ENCODE data around the gene GLYATL2. TPM values are rescaled to one million over a fixed set of nuclear protein-coding genes. Genes with fewer than 3 reads are reported as not detected.

GLYATL2 gene
- total RNA-seq, 1 experiment from 2014 or later = not detected

- ChIA-PET CTCF (no interaction called here), POLR2A (no interaction called here)
- Histone ChIP-seq H3K9me3 (ENCODE audit: control insufficient read depth, insufficient read depth, low read depth, low read length) (no peaks in the 10 kb centered on the region; the same call in 1 of the 2 replicates), H3K27me3 (ENCODE audit: control insufficient read depth, insufficient read depth, low read length) (no peaks in the 10 kb centered on the region), H3K27ac (ENCODE audit: low read length) (no peak overlapping the region), H3K4me1 (ENCODE audit: control insufficient read depth, insufficient read depth, low read length) (no peaks in the 10 kb centered on the region), H3K4me3 (ENCODE audit: low read depth in 2 of 2, low read length in 2 of 2) (no peak overlapping the region), H3K36me3 (ENCODE audit: control insufficient read depth, insufficient read depth, low read length) (no peaks in the 10 kb centered on the region)
- intact Hi-C loops (cut with micrococcal nuclease; ENCODE audit: unreplicated experiment) (no loop called here), in situ Hi-C loops (cut with HindIII; ENCODE audit: low pct_unique_long_range_greater_than_20kb, low sequenced_read_pairs) (no loop called here)
- TF ChIP-seq REST (IDR thresholded peaks at IDR 0.05; ENCODE audit: insufficient read depth in 1 of 2, low read depth in 2 of 2, low read length in 1 of 2) (no peak), TCF7L2 (IDR thresholded peaks at IDR 0.05; ENCODE audit: low read depth, low read length) (no peak), SIN3A (IDR thresholded peaks at IDR 0.05; ENCODE audit: borderline replicate concordance, insufficient read depth, low read depth, low read length) (no peak), CTCF (IDR thresholded peaks at IDR 0.05) (no peak), POLR2AphosphoS5 (IDR thresholded peaks at IDR 0.05; ENCODE audit: low read depth, low read length) (no peak)
- ATAC-seq = no peak
- BruUV-seq (replicated peaks) = no TSS peak
- no peak for DNase-seq (ENCODE audit: low read depth, low spot score)
Observed at GRCh38 chr11:58867556-58867955, 23.1 kb upstream of the GLYATL2 start.

GRCh38 chr11:58866788-58867187 is 22.3 kb upstream of the GLYATL2 start:
- Histone ChIP-seq H3K9me3 (ENCODE audit: control insufficient read depth, insufficient read depth, low read depth, low read length) (no peaks in the 10 kb centered on the region; the same call in 1 of the 2 replicates), H3K4me3 (ENCODE audit: low read depth in 2 of 2, low read length in 2 of 2) (no peak overlapping the region), H3K4me1 (ENCODE audit: control insufficient read depth, insufficient read depth, low read length) (no peaks in the 10 kb centered on the region), H3K27me3 (ENCODE audit: control insufficient read depth, insufficient read depth, low read length) (no peaks in the 10 kb centered on the region), H3K36me3 (ENCODE audit: control insufficient read depth, insufficient read depth, low read length) (no peaks in the 10 kb centered on the region), H3K27ac (ENCODE audit: low read length) (no peak overlapping the region)
- BruUV-seq (replicated peaks) = no TSS peak
- in situ Hi-C loops (cut with HindIII; ENCODE audit: low pct_unique_long_range_greater_than_20kb, low sequenced_read_pairs) (no loop called here), intact Hi-C loops (cut with micrococcal nuclease; ENCODE audit: unreplicated experiment) (no loop called here)
- ChIA-PET POLR2A (no interaction called here), CTCF (no interaction called here)
- no peak for TF ChIP-seq CTCF (IDR thresholded peaks at IDR 0.05)
- no peak for DNase-seq (ENCODE audit: low read depth, low spot score)
- no peak for ATAC-seq

GRCh38 chr11:58864335-58864734 is 19.8 kb upstream of the GLYATL2 start:
- Histone ChIP-seq H3K9me3 (ENCODE audit: control insufficient read depth, insufficient read depth, low read depth, low read length) (no peaks in the 10 kb centered on the region; the same call in 1 of the 2 replicates), H3K27ac (ENCODE audit: low read length) (no peak overlapping the region), H3K4me1 (ENCODE audit: control insufficient read depth, insufficient read depth, low read length) (no peaks in the 10 kb centered on the region), H3K27me3 (ENCODE audit: control insufficient read depth, insufficient read depth, low read length) (no peaks in the 10 kb centered on the region), H3K4me3 (ENCODE audit: low read depth in 2 of 2, low read length in 2 of 2) (no peak overlapping the region), H3K36me3 (ENCODE audit: control insufficient read depth, insufficient read depth, low read length) (no peaks in the 10 kb centered on the region)
- DNase-seq (ENCODE audit: low read depth, low spot score) (no peak), ATAC-seq (no peak)
- no TSS peak for BruUV-seq (replicated peaks)
- in situ Hi-C loops (cut with HindIII; ENCODE audit: low pct_unique_long_range_greater_than_20kb, low sequenced_read_pairs) = no loop called here
- no peak for TF ChIP-seq SIN3A (IDR thresholded peaks at IDR 0.05; ENCODE audit: borderline replicate concordance, insufficient read depth, low read depth, low read length)
- POLR2A ChIA-PET = no interaction called here
- intact Hi-C loops (cut with micrococcal nuclease; ENCODE audit: unreplicated experiment) = no loop called here
- CTCF ChIA-PET = no interaction called here
